HepG2 (cell line): ENCODE results near the gene FGGY. TPM values are rescaled to one million over a fixed set of nuclear protein-coding genes. Genes with fewer than 3 reads are reported as not detected.

Experiments
- ATF7 ChIP-seq, 2 experiments: fragments of 450-650 bp in 1 of 2; sonication (generic) in 1 of 2; formaldehyde crosslinking in 1 of 2; IDR thresholded peaks; 2 replicates each; pipeline versions ENCODE4 v1.4.0 to v1.6.1; 2016 to 2020; ENCODE audit warnings: antibody characterized with exemption in 1 of 2, mild to moderate bottlenecking in 1 of 2, missing genetic modification reagents in 1 of 2
- ATF7-NPFF ChIP-seq: sonication (generic); formaldehyde crosslinking; IDR thresholded peaks from 2 replicates; pipeline ENCODE4 v1.8.1; 2023; ENCODE audit warnings: mild to moderate bottlenecking, low read depth, missing genetic modification reagents, moderate library complexity
- DMTF1 ChIP-seq: sonication (generic); formaldehyde crosslinking; IDR thresholded peaks from 2 replicates; pipeline ENCODE4 v1.4.0; 2020; ENCODE audit warnings: mild to moderate bottlenecking, missing genetic modification reagents
- DNMT1 ChIP-seq: sonication (generic); formaldehyde crosslinking; IDR thresholded peaks from 2 replicates; pipeline ENCODE4 v1.5.1; 2020; ENCODE audit warnings: mild to moderate bottlenecking, missing genetic modification reagents
- GATAD1 ChIP-seq: IDR thresholded peaks from 2 replicates; pipeline ENCODE4 v1.6.1; 2016; ENCODE audit warnings: missing genetic modification reagents, missing compliant biosample characterization
- HMG20A ChIP-seq: IDR thresholded peaks from 2 replicates; pipeline ENCODE4 v1.6.1; 2016; ENCODE audit warnings: borderline replicate concordance
- HNF4G ChIP-seq, 2 experiments: sonication (generic) in 1 of 2; formaldehyde crosslinking in 1 of 2; IDR thresholded peaks; 2 replicates each; pipeline versions ENCODE4 v1.4.0 to v1.6.1; 2011 to 2020; ENCODE audit warnings: borderline replicate concordance in 2 of 2, low read depth in 2 of 2, mild to moderate bottlenecking in 2 of 2, low read length in 1 of 2, missing genetic modification reagents in 1 of 2, moderate library complexity in 1 of 2
- KMT2A ChIP-seq: sonication (generic); formaldehyde crosslinking; IDR thresholded peaks from 2 replicates; pipeline ENCODE4 v1.4.0; 2020; ENCODE audit warnings: missing genetic modification reagents
- KMT2B ChIP-seq: IDR thresholded peaks from 2 replicates; pipeline ENCODE4 v1.6.1; 2016; ENCODE audit warnings: missing genetic modification reagents, missing compliant biosample characterization
- NFE2L2 ChIP-seq: fragments of 150-350 bp; IDR thresholded peaks from 2 replicates; pipeline ENCODE4 v1.6.1; 2014; ENCODE audit warnings: low read length
- REXO4 ChIP-seq: sonication (generic); formaldehyde crosslinking; IDR thresholded peaks from 2 replicates; pipeline ENCODE4 v1.8.0; 2022; ENCODE audit warnings: missing genetic modification reagents, mild to moderate bottlenecking, borderline replicate concordance
- SETDB1 ChIP-seq: sonication (generic); formaldehyde crosslinking; IDR thresholded peaks from 2 replicates; pipeline ENCODE4 v1.5.1; 2020; ENCODE audit warnings: missing genetic modification reagents, mild to moderate bottlenecking, borderline replicate concordance
- SNAPC2 ChIP-seq: sonication (generic); formaldehyde crosslinking; IDR thresholded peaks from 2 replicates; pipeline ENCODE4 v1.8.1; 2022; ENCODE audit warnings: mild to moderate bottlenecking, missing genetic modification reagents
- ZBTB34 ChIP-seq: sonication (generic); formaldehyde crosslinking; IDR thresholded peaks from 2 replicates; pipeline ENCODE4 v1.8.0; 2022; ENCODE audit warnings: mild to moderate bottlenecking, missing genetic modification reagents
- ZGPAT ChIP-seq: IDR thresholded peaks from 2 replicates; pipeline ENCODE4 v1.6.1; 2016; ENCODE audit warnings: mild to moderate bottlenecking
- ZNF230 ChIP-seq: sonication (generic); formaldehyde crosslinking; IDR thresholded peaks from 2 replicates; pipeline ENCODE4 v1.4.0; 2020; ENCODE audit warnings: mild to moderate bottlenecking, missing genetic modification reagents
- ZNF30 ChIP-seq: sonication (generic); formaldehyde crosslinking; IDR thresholded peaks from 2 replicates; pipeline ENCODE4 v1.5.0; 2020; ENCODE audit warnings: mild to moderate bottlenecking, missing genetic modification reagents
- ZNF577 ChIP-seq: sonication (generic); formaldehyde crosslinking; IDR thresholded peaks from 2 replicates; pipeline ENCODE4 v1.4.0; 2020; ENCODE audit warnings: mild to moderate bottlenecking, low read depth, missing genetic modification reagents, borderline replicate concordance
- ZNF580 ChIP-seq: IDR thresholded peaks from 2 replicates; pipeline ENCODE4 v1.6.1; 2016; ENCODE audit warnings: low read depth, borderline replicate concordance
- ZNF672 ChIP-seq: sonication (generic); formaldehyde crosslinking; IDR thresholded peaks from 2 replicates; pipeline ENCODE4 v1.8.1; 2022; ENCODE audit warnings: missing genetic modification reagents
- ZNF790 ChIP-seq: sonication (generic); formaldehyde crosslinking; IDR thresholded peaks from 2 replicates; pipeline ENCODE4 v1.8.0; 2022; ENCODE audit warnings: missing genetic modification reagents, mild to moderate bottlenecking, borderline replicate concordance
- ZNF878 ChIP-seq: sonication (generic); formaldehyde crosslinking; IDR thresholded peaks from 2 replicates; pipeline ENCODE4 v1.8.1; 2023; ENCODE audit warnings: mild to moderate bottlenecking, missing genetic modification reagents, moderate library complexity
- polyA plus RNA-seq, 8 experiments: library from polyadenylated mRNA; depleted of rRNA in 3 of 8; stranded (reverse) in 7 of 8; unstranded in 1 of 8; fragments of >200 nt; fragmentation: Illumina TruSeq in 4 of 8; extraction: Trizol in 4 of 8; gene quantifications; 2 replicates each; pipeline versions ENCODE4 v1.2.1 to v1.2.3, GENCODE V29; 2011 to 2016; ENCODE audit warnings: low read depth in 4 of 8, missing spikeins in 1 of 8, mixed read lengths in 1 of 8; ENCODE audit not compliant: insufficient read depth in 1 of 8
- total RNA-seq, 5 experiments: library from RNA; depleted of rRNA; stranded (reverse); fragments of >200 nt; fragmentation: Illumina TruSeq; extraction: Trizol; gene quantifications; 2 replicates each; pipeline ENCODE4 v1.2.3, GENCODE V29; 2016; ENCODE audit warnings: low read depth in 1 of 5

FGGY gene
- total and polyA plus RNA-seq, 2 of the 13 experiments (the other 11 are each of a cell fraction or from before 2014, with no cell fraction given): 15.7 to 27.5 TPM

GRCh38 chr1:59556802-59557548, 260.1 kb downstream of the FGGY start (continued):
- peak; percentile 98 for TF ChIP-seq ZGPAT
- TF ChIP-seq GATAD1 (CRISPR knock-in tag): peak; percentile 45
- no peak for TF ChIP-seq KMT2A (CRISPR knock-in tag)
- peak; percentile 53; the same call in 1 of the 2 replicates for TF ChIP-seq KMT2B (CRISPR knock-in tag)
- TF ChIP-seq HNF4G (IDR thresholded peaks at IDR 0.05; ENCODE audit: borderline replicate concordance, low read depth, low read length): peak; percentile 76
- TF ChIP-seq HNF4G (CRISPR knock-in tag; IDR thresholded peaks at IDR 0.05; ENCODE audit: borderline replicate concordance, low read depth): 0 out of 2 replicates have a peak, but pooled peaks have one; percentile 21
- TF ChIP-seq ZNF580 (CRISPR knock-in tag): peak; percentile 96
- peak; percentile 95 for TF ChIP-seq HMG20A (CRISPR knock-in tag)
- TF ChIP-seq NFE2L2: no peak
- no peak for TF ChIP-seq DNMT1 (CRISPR knock-in tag)
- TF ChIP-seq ZNF30 (CRISPR knock-in tag): no peak
- peak; percentile 69 for TF ChIP-seq SNAPC2
- TF ChIP-seq ZBTB34 (CRISPR knock-in tag): peak; percentile 98
- TF ChIP-seq REXO4 (CRISPR knock-in tag): no peak; the same call in 1 of the 2 replicates
- TF ChIP-seq ZNF230 (CRISPR knock-in tag): no peak; the same call in 1 of the 2 replicates
- no peak for TF ChIP-seq SETDB1
- TF ChIP-seq ATF7 (IDR thresholded peaks at IDR 0.05): peak; percentile 53; the same call in 1 of the 2 replicates
- TF ChIP-seq ATF7 (CRISPR knock-in tag; IDR thresholded peaks at IDR 0.05): peak; percentile 86
- TF ChIP-seq ZNF577 (CRISPR knock-in tag): no peak
- peak; percentile 99 for TF ChIP-seq ZNF878 (CRISPR knock-in tag)
- no peak for TF ChIP-seq ZNF790 (CRISPR knock-in tag)
- TF ChIP-seq ZNF672: no peak
- TF ChIP-seq DMTF1 (CRISPR knock-in tag): no peak
- peak; percentile 85; the same call in 1 of the 2 replicates for TF ChIP-seq ATF7-NPFF (CRISPR knock-in tag)
